ENCODE results near the gene HES2.
A peak's percentile ranks its signal among the peaks of the same experiment; 100 is the strongest.
"Not testable (repeated sequence)": the region's sequence is repeated elsewhere in the genome, so short reads cannot be mapped to it uniquely, and the experiment has no call there.

HES2 gene

DNA sequence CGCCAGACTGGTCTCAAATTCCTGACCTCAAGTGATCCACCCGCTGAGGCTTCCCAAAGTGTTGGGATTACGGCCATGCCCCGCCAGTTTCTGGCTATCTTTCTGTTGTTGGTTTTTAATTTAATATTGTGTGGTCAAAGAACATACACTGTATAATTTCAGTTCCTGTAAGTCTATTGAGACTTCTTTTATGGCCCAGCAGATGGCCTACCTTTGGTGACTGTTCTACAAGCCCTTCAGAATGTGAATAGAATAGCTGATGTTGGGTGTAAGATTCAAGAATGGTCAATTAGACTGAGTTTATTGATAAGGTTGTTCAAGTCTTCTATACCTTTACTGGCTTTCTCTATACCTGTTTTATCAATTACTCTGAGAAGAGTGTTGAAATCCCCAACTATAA is 10.7 kb downstream of the HES2 start:
- TF ChIP-seq, protein P1, sequence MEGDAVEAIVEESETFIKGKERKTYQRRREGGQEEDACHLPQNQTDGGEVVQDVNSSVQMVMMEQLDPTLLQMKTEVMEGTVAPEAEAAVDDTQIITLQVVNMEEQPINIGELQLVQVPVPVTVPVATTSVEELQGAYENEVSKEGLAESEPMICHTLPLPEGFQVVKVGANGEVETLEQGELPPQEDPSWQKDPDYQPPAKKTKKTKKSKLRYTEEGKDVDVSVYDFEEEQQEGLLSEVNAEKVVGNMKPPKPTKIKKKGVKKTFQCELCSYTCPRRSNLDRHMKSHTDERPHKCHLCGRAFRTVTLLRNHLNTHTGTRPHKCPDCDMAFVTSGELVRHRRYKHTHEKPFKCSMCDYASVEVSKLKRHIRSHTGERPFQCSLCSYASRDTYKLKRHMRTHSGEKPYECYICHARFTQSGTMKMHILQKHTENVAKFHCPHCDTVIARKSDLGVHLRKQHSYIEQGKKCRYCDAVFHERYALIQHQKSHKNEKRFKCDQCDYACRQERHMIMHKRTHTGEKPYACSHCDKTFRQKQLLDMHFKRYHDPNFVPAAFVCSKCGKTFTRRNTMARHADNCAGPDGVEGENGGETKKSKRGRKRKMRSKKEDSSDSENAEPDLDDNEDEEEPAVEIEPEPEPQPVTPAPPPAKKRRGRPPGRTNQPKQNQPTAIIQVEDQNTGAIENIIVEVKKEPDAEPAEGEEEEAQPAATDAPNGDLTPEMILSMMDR (IDR thresholded peaks at IDR 0.05; ENCODE audit: insufficient read depth, low read depth, low read length, missing control alignments): no peak
- DNase-seq (ENCODE audit: low read depth): no peak
- no peak overlapping the region for H3K4me3 ChIP-seq (ENCODE audit: low read length)

- peak; percentile 54 for DNase-seq (ENCODE audit: low read depth)
- no peak overlapping the region for H3K4me3 ChIP-seq (ENCODE audit: low read length)
- TF ChIP-seq, protein P1 (IDR thresholded peaks at IDR 0.05; ENCODE audit: insufficient read depth, low read depth, low read length, missing control alignments): no peak
Measured at GRCh38 chr1:6408023-6408422, 11.7 kb downstream of the HES2 start.

GRCh38 chr1:6401673-6402072 is 18.0 kb downstream of the HES2 start:
- no peak overlapping the region for H3K4me3 ChIP-seq (ENCODE audit: low read length)
- peak; percentile 91 for DNase-seq (ENCODE audit: low read depth)
- TF ChIP-seq, protein P1 (IDR thresholded peaks at IDR 0.05; ENCODE audit: insufficient read depth, low read depth, low read length, missing control alignments): no peak

DNA sequence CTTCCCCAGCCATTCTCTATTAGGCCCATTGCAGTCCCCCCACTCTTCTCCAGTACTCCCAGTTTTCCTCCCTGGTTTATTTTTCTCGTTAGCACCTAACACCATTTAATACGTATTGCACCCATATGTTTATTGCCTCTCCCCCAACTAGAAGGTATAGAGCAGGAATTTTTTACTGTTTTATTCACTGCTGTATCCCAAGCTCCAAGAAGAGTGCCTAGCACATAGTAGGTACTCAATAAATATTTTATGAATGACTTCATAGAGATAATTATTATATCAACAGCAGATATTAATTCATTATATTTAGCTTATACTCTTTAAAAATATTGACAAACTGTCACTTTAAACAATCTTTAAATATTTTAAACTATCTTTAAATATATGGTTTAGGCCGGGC is 20.4 kb downstream of the HES2 start:
- TF ChIP-seq, protein P1 (IDR thresholded peaks at IDR 0.05; ENCODE audit: insufficient read depth, low read depth, low read length, missing control alignments): no peak
- no peak for DNase-seq (ENCODE audit: low read depth)
- H3K4me3 ChIP-seq (ENCODE audit: low read length): no peak overlapping the region

DNA sequence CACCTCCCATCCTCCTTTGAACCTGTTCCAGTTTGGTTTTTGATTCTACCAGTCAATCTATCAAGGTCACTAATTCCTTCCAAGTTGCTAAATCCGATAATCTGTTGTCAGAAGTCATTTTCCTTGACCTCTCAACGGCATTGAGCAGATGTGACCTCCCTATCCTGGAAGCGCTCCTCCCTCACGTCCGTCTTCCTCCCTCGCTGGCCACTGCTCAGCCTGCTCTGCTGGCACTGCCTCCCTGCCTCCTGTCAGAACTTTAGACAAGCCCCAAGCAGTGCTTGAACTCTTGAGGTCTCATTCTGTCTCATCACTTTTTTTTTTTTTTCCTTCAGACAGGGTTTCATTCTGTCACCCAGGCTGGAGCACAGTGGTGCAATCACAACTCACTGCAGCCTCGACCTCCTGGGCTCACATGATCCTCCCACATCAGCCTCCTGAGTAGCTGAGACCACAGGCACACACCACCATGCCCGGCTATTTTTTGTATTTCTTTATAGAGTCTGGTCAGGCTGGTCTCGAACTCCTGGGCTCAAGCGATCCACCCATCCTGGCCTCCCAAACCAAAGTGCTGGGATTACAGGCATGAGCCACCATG is 21.8 kb downstream of the HES2 start:
- no peak for DNase-seq (ENCODE audit: low read depth)

GRCh38 chr1:6396998-6397397 is 22.7 kb downstream of the HES2 start:
- no peak overlapping the region for H3K4me3 ChIP-seq (ENCODE audit: low read length)
- no peak for DNase-seq (ENCODE audit: low read depth)
- TF ChIP-seq, protein P1 (IDR thresholded peaks at IDR 0.05; ENCODE audit: insufficient read depth, low read depth, low read length, missing control alignments): peak; percentile 56

More for the DNA sequence above, 21.8 kb downstream of the HES2 start:
- no peak overlapping the region for H3K4me3 ChIP-seq (ENCODE audit: low read length)
- TF ChIP-seq, protein P1 (IDR thresholded peaks at IDR 0.05; ENCODE audit: insufficient read depth, low read depth, low read length, missing control alignments): no peak

DNA sequence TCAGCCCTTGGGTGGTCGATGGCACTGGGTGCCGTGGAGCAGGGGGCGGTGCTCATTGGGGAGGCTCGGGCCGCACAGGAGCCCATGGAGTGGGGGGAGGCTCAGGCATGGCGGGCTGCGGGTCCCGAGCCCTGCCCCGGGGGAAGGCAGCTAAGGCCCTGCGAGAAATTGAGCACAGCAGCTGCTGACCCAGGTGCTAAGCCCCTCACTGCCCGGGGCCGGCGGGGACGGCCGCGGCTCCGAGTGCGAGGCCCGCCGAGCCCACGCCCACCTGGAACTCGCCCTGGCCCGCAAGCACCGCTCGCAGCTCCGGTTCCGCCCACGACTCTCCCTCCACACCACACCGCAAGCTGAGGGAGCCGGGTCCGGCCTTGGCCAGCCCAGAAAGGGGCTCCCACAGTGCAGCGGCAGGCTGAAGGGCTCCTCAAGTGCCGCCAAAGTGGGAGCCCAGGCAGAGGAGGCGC is 23.9 kb downstream of the HES2 start:
- not testable (repeated sequence) for H3K4me3 ChIP-seq (ENCODE audit: low read length); DNase-seq (ENCODE audit: low read depth)

DNA sequence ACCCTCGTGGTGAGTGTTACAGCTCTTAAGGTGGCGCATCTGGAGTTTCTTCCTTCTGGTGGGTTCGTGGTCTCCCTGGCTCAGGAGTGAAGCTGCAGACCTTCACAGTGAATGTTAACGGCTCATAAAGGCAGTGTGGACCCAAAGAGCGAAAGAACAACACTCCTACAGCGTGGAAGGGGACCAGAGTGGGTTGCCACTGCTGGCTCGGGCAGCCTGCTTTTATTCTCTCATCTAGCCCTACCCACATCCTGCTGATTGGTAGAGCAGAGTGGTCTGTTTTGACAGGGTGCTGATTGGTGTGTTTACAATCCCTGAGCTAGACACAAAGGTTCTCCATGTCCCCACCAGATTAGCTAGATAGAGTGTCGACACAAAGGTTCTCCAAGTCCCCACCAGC is 24.6 kb downstream of the HES2 start:
- not testable (repeated sequence) for DNase-seq (ENCODE audit: low read depth); H3K4me3 ChIP-seq (ENCODE audit: low read length)
